HG02884 (cell line): ENCODE measurements around the gene PRSS56.

ENCODE experiments used
- ATAC-seq: cut with Tn5 transposase; IDR thresholded peaks from one replicate; pipeline ENCODE4 v1.9.1; 2021; ENCODE audit warnings: mild to moderate bottlenecking, moderate library complexity; ENCODE audit not compliant: unreplicated experiment

PRSS56 gene

GRCh38 chr2:232519581-232520438 is at the start of gene PRSS56:
TSS of gene PRSS56 (plus strand) at chr2:232520388. CDS start at chr2:232520599, 211 bp downstream.
- no peak for ATAC-seq

GRCh38 chr2:232473467-232473890 is 46.7 kb upstream of the PRSS56 start:
- no peak for ATAC-seq

GRCh38 chr2:232476045-232476444 is 44.1 kb upstream of the PRSS56 start:
- no peak for ATAC-seq

GRCh38 chr2:232476791-232477190 is 43.4 kb upstream of the PRSS56 start:
- ATAC-seq = no peak

- ATAC-seq = no peak
Measured at GRCh38 chr2:232477751-232478510, 42.3 kb upstream of the PRSS56 start.

- no peak for ATAC-seq
Measured at GRCh38 chr2:232478571-232479340, 41.4 kb upstream of the PRSS56 start.

- no peak for ATAC-seq
Measured at GRCh38 chr2:232479341-232480200, 40.6 kb upstream of the PRSS56 start.

GRCh38 chr2:232480201-232481190 is 39.7 kb upstream of the PRSS56 start:
- no peak for ATAC-seq

- no peak for ATAC-seq
Measured at GRCh38 chr2:232481322-232482140, 38.7 kb upstream of the PRSS56 start.

GRCh38 chr2:232482301-232483238 is 37.6 kb upstream of the PRSS56 start:
- no peak for ATAC-seq

- no peak for ATAC-seq
Measured at GRCh38 chr2:232483311-232483922, 36.8 kb upstream of the PRSS56 start.

GRCh38 chr2:232483923-232484627 is 36.1 kb upstream of the PRSS56 start:
- ATAC-seq = no peak

- ATAC-seq = no peak
Measured at GRCh38 chr2:232484628-232485347, 35.4 kb upstream of the PRSS56 start.

GRCh38 chr2:232485348-232485756 is 34.8 kb upstream of the PRSS56 start:
- ATAC-seq = no peak

- ATAC-seq = no peak
Measured at GRCh38 chr2:232485757-232486557, 34.2 kb upstream of the PRSS56 start.
